Heart left ventricle (tissue), 13 donors: ENCODE results near the gene VPS45.

Source experiments
- CTCF ChIP-seq, 12 donors: fragments of 200-600 bp; sonication (generic) in 4 of 12; IDR thresholded peaks; one replicate each; pipeline versions ENCODE4 v1.5.0 to v1.8.0; 2018 to 2022; ENCODE audit warnings: antibody characterized with exemption in 12 of 12, mild to moderate bottlenecking in 5 of 12
- POLR2A ChIP-seq, 2 donors: fragments of 450-650 bp; IDR thresholded peaks; one replicate each; pipeline ENCODE4 v1.6.1; 2017; ENCODE audit warnings: antibody characterized with exemption in 2 of 2, mild to moderate bottlenecking in 2 of 2, moderate library complexity in 2 of 2
- donor health status: ischemic (EF 13 %, LVEDD 7.1; RV severe dilation, severe dysfunction).
- donor health status: DM: no; HTN: yes; CAD: no.
- donor health status: DM: no; HTN: no; CAD: no.
- donor health status: ischemic (EF 25% LVEDD 6.9; RV normal size, moderate dysfunction).
- donor health status: ischemic (EF 25% LVEDD 5.7; RV mildly dilated, moderate dysfunction).
- donor health status: ischemic (EF 35%, LVEDD 5.7; RV mildly dilated, moderate dysfunction).
- donor health status: nonischemic (EF 11% LVEDD 7.7; RV severe dilation, severe dysfunction).
- donor health status: DM: yes; HTN: yes; CAD: no.
- donor health status: PGD.
- donor health status: ischemic (EF 29% LVEDD 5.4; RV normal size, mild dysfunction).
- donor health status: nonischemic (EF 23%, LVEDD 6.1; RV moderate dilation, normal function).

GRCh38 chr1:150073516-150073915 is 5.9 kb downstream of the VPS45 start:
- TF ChIP-seq POLR2A (IDR thresholded peaks at IDR 0.05) = no peak
- no peak for TF ChIP-seq CTCF (IDR thresholded peaks at IDR 0.05)
